HG03469 (cell line): Measurements from ENCODE around the gene APLN.

ENCODE experiments used
- ATAC-seq: cut with Tn5 transposase; IDR thresholded peaks from one replicate; pipeline ENCODE4 v1.9.1; 2021; ENCODE audit warnings: mild to moderate bottlenecking, moderate library complexity, moderate number of reproducible peaks; ENCODE audit not compliant: unreplicated experiment

Gene APLN, protein sequence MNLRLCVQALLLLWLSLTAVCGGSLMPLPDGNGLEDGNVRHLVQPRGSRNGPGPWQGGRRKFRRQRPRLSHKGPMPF

GRCh38 chrX:129654652-129655546 is at the start of gene APLN:
Gene APLN, minus strand, starts transcription at chrX:129654956. Its CDS starts 326 bp downstream, at chrX:129654630.
- no peak for ATAC-seq

GRCh38 chrX:129704491-129704890 is 49.7 kb upstream of the APLN start:
- no peak for ATAC-seq

DNA sequence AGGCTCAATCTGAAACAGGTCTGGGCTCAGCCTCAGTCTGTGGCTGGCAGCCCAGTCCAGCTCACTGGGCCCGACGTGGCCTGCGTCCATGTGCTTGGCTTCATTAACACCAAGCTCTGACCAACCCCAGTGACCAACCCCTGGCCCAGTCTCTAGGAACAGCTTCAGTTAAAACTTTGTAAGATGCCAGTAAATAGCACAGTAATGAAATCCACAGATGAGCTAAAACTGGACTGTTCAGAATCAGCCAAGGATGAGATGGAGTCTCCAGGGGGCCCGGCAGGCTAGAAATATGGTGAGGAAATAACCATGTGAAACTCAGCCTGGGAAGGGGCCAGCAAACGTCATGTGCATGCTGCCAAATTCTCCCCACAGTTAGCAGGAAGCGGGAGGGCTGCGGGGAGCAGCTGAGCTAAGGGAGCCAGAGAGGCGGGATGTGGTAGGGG is 46.9 kb upstream of the APLN start:
- no peak for ATAC-seq

DNA sequence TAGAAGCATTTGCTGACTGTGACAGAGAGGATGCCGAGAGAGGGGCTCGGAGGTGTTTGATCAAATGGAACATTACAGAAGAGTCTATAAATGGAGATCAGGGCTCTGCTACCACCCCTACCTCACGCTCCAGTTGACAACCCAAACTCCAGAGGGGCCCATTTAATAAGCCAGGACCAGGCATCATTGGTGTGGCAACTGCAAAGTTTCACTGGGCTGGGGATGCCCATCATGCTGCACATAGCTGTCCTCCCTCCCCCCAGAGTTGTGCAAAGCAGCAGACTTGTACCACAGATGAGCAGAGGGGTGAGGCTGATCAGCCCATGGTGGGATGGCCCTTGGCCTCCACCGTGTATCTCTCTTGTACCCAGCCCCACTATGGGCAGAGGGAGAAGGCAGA is 45.8 kb upstream of the APLN start:
- ATAC-seq = no peak

DNA sequence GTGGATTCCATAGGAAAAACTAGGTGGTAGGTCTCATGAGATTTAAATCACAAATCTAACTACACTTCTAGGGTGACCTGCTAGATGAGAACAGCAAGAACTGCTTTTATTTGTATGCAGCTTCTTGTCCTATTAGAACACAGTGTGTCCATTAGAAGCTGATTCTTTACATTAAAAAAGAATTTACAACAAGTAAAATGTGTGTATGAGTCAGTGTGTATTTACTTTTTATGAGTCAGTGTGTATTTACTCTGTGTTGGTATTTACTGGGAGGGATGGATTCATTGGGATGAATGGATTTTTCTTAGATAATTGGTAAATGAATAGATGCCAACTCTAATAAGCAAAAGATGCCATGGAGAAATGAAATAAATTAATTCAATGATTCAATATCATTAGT is 43.4 kb upstream of the APLN start:
- ATAC-seq = no peak

- ATAC-seq = no peak
Measured at GRCh38 chrX:129697204-129697829, 42.6 kb upstream of the APLN start.

- no peak for ATAC-seq
Measured at GRCh38 chrX:129696463-129697155, 41.9 kb upstream of the APLN start.

DNA sequence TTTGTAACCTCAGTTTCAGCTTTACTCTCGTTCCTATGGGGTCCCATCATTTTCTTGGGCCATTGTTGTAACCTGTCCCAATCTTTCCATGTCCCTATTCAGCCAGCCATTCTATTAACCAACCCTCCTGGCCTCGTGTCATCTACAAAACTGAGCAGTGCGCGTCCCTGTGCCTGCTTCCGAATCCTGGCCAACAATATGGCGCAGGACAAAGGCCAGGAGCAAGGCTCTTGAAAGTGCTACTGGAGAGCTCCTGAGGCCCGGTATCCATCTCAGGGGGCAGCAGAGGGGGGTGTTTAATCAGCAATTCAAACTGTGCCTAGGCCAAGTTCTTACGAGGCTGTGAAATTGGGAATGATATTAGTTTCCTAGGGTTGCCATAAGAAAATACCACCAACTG is 41.2 kb upstream of the APLN start:
- ATAC-seq = no peak

GRCh38 chrX:129695535-129695934 is 40.8 kb upstream of the APLN start:
- ATAC-seq = no peak

DNA sequence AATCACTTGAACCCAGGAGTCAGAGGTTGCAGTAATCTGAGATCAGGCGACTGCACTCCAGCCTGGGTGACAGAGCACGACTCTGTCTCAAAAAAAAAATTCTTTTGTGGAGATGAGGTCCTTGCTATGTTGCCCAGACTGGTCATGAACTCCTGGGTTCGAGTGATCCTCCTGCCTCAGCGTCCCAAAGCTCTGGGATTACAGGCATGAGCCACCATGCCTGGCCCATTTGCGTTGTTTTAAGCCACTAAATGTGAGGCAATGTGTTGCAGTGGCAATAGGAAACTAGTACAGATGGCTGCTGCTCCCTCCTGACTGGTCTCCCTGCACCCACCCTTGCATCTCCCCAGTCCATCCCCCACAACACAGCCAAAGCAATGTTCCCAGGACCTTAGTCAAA is 40.0 kb upstream of the APLN start:
- ATAC-seq = no peak

DNA sequence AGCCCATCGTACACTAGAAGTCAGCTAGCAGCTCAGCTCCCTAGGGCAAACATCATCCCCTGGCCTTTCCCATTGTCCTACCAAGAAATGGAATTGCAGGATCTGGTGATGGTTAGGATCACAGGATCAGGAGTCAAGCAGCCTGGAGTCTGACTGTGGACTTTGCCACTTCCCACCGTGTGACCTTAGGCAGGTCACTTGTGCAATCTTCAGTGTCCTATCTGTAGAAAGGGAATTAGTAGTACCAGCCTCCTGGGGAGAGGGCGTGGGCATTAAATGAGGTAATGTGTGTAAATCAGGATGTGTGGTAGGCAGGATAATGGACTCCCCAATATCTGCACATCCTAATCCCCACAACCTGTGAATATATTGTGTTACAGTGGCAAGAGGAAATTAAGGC is 38.6 kb upstream of the APLN start:
- no peak for ATAC-seq

DNA sequence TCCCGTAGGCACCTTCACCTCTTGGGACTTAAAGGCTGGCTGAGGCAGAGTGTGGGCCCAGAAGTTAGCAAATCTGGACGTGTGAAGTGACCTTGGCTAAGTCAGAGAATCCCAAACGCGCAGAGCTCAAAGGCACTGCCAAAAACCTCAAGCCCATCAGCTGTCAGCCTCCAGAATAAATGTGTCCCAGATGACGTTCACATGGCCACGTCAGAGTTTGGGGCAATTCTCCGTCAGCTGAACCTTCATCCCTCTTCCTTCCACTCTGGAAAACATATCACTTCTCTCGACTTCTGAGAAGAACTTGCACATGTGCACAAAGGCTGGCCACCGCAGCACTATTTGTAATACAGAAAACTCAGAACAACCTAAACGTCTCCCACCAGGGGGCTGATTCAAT is 35.7 kb upstream of the APLN start:
- ATAC-seq = no peak

DNA sequence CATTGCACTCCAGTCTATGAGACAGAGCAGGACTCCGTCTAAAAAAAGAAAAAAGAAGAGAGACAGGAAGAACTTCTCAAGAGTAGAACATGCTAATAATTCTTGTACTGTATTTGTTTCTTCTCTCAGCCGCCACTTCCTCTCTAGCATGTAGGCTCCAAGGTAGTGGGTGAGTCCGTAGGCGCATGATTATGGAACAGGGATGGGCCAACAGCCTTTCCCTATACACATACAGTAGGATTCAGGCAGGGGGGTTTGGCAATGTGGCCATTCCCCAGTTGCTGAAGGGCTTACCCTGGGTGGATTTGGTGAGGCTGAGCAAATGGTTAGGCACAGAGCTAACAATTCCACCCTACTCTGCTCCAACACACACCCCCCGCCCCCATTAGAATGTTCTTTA is 35.0 kb upstream of the APLN start:
- no peak for ATAC-seq

- ATAC-seq = no peak
Measured at GRCh38 chrX:129688097-129688496, 33.3 kb upstream of the APLN start.

DNA sequence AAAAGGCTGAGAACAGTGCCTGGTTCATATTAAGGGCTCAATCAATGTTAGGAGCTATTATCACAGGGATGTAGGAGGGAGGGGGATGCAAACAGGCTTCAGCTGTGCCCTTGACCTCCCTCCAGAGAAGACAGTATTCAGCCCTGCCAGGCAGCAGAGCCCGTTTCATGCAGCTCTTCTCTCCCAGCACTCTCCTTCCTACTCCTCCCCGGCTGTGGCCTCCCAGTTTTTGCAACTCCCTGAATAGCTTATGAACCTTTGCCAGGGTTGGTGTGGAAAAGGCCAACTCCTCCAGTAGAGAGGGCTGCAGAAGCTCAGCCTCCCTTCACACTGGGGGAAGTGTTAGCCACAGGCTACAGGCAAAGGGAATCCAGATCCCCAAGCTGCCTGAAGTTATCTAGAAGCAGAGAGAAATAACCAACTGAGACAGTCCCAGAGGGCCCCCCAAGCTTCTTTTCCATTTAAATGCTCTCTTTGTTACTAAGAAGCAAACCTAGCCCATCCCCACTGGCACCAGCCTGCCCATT is 31.7 kb upstream of the APLN start:
- no peak for ATAC-seq

DNA sequence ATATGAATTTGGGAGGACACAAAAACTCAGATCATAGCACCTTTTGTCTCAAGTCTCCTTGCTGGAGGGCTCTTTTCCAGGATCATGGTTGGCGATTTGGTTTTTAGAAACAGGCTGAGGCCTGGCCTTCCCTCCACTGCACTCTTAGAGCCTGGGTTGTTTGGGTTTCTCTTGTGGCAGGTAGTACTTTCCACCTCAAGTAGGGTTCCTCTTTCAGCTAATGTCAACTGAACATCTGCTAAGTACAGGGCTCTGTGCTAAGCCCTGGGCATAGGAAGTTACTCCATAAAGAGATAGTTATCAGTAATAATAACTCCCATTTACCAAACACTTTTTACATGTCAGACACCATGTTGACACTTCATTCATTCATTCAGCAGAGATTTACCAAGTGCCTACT is 28.2 kb upstream of the APLN start:
- ATAC-seq = no peak

DNA sequence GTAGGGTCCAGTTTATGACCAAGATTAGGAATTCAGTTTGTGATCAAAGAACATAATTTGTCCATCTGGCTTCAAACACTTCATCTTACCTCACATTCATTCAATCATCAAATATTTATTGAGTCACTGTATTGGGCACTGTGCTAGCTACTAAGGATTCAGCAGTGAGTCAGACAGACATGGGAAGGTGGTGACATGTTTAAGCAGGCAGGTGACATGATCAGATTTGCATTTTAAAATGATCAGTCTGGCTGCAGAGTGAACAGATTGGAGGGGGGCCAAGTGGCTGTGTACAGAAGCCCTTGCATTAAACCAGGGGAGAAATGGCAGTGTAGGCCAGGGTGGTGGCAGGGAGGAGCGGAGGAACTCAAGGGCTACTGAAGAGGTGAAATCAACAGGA is 25.1 kb upstream of the APLN start:
- no peak for ATAC-seq

DNA sequence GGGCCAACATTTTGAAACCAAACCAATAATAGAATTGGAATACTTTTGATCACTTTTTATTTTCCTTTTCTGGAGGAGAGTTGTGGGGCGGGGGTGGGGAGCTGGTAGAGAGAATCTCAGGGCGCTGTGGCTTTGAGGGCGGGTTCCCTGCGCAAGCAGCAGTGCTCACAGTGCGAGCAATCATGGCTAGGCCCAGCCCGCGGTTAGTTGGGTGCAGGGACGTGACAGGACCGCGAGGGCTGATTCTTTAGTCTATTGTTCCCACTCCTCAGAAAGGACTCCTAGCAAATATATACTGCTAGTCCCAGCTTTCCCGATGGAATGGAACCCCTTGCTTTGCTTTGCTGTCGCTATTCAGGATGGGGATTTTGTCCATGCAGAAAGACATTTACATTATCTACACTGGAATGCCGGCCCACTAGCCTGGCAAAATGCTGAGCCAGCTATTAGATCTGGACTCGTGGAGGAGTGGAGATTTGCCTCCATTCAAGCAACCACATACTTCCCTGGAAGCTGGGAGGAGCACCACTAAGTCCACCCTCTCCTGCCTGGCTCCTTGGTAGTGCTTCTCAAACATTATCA is 23.9 kb upstream of the APLN start:
- ATAC-seq = no peak

- no peak for ATAC-seq
Measured at GRCh38 chrX:129667412-129667811, 12.7 kb upstream of the APLN start.

- no peak for ATAC-seq
Measured at GRCh38 chrX:129665916-129666644, 11.3 kb upstream of the APLN start.
